Body of pancreas (tissue), 4 donors: ENCODE results near the gene ZNF777.

Experiments used
- CTCF ChIP-seq, 7 experiments: fragments of 450-650 bp in 4 of 7; fragments of 200-600 bp in 3 of 7; sonication (generic) in 3 of 7; IDR thresholded peaks; one replicate each; pipeline ENCODE4 v1.5.1; 2016 to 2019; ENCODE audit warnings: antibody characterized with exemption in 7 of 7
- POLR2A ChIP-seq, 3 donors: fragments of 450-650 bp; IDR thresholded peaks; one replicate each; pipeline ENCODE4 v1.6.1; 2016; ENCODE audit warnings: antibody characterized with exemption in 3 of 3, mild to moderate bottlenecking in 2 of 3

DNA sequence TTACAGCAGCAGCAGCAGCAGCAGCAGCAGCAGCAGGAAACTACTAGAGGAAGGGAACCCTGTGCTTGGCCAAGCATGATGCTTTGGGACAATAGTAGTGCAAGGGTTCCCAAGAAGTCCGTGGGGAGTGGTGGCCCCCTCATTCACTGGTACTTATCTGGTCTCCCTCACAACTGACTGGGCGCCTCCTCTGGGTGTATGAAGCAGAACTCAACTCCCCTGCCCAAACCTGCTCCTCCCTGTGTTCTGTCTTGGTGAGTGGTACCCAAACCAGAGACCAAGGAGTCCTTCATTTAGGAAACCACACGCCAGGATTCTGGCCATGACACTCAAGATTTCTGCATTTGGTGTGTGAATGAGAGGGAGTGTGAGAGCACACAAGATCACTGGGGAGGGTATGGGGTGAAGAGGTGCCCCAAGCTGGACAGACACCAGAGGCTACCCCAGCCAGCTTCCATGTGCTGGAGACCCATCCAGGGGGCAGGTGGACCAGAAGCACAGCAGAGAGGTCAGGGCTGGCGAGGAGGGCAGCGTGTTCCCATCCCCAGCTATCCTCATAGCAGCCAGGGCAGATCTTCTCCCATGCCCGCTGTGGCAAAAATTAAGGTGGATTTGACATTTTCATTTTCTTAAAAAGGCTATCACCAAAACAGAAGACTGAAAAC lies 10.6 kb upstream of the ZNF777 start:
- TF ChIP-seq CTCF (IDR thresholded peaks at IDR 0.05) (no peak), POLR2A (IDR thresholded peaks at IDR 0.05) (no peak)
